ENCODE data around the gene METTL9.
"Not testable (repeated sequence)": the region's sequence is repeated elsewhere in the genome, so short reads cannot be mapped to it uniquely, and the experiment has no call there.

The METTL9 gene

DNA sequence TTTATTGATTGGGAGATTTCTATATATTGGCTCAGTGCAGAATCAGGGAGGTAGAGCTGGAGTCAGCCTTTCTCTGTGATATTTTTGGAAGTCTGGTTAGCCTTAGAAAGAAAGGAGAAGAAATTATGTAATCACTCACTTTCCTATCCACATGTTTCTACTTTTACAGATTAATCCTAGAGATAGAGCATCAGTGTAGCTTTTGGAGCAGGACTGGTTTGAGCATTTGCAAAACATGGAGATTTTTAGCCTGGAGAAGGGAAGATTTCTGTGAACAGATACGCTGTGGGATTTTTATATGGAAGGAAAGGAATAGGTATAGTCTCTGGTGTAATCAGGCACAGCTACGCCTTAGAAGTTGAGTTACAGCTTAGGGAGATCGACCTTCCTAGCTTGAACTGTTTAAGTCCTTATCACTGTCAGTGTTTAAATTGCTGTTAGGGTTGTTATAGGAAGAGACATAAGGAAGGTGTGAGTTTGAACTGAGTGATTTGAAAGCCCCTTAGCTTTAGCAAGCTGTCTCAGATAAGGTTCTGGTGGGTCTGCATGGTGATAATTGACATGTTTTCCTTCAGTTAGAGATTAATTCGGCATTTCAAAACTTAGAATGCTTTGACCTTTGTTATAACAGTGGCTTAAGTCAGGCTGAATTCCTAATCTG is 20.5 kb downstream of the METTL9 start:
- H3K9me3 ChIP-seq (ENCODE audit: control insufficient read depth, low read length), result no peaks in the 10 kb centered on the region
- H3K27me3 ChIP-seq (ENCODE audit: control insufficient read depth, insufficient read depth, low read length, poor library complexity, severe bottlenecking), result no peaks in the 10 kb centered on the region
- no peak overlapping the region for H3K4me3 ChIP-seq (ENCODE audit: insufficient read depth, low read depth, low read length)
- H3K4me1 ChIP-seq (ENCODE audit: control insufficient read depth, insufficient read depth, low read length), result no peaks in the 10 kb centered on the region
- H3K36me3 ChIP-seq (ENCODE audit: control insufficient read depth, insufficient read depth, low read length), result peaks cover 6% of the 10 kb centered on the region
- 94 to 96% methylated on average over 4 of the region's 4 CpGs for WGBS, 2 experiments
- peak overlapping the region; percentile 6 for H3K27ac ChIP-seq (ENCODE audit: insufficient read depth, low read depth, low read length, poor library complexity, severe bottlenecking)

- no peaks in the 10 kb centered on the region for H3K9me3 ChIP-seq (ENCODE audit: control insufficient read depth, low read length)
- H3K27me3 ChIP-seq (ENCODE audit: control insufficient read depth, insufficient read depth, low read length, poor library complexity, severe bottlenecking), result no peaks in the 10 kb centered on the region
- H3K27ac ChIP-seq (ENCODE audit: insufficient read depth, low read depth, low read length, poor library complexity, severe bottlenecking), result no peak overlapping the region
- no peak overlapping the region for H3K4me3 ChIP-seq (ENCODE audit: insufficient read depth, low read depth, low read length)
- peaks cover 13% of the 10 kb centered on the region for H3K36me3 ChIP-seq (ENCODE audit: control insufficient read depth, insufficient read depth, low read length)
- no peaks in the 10 kb centered on the region for H3K4me1 ChIP-seq (ENCODE audit: control insufficient read depth, insufficient read depth, low read length)
These were observed 21.2 kb downstream of the METTL9 start for GRCh38 chr16:21620592-21620991.

DNA sequence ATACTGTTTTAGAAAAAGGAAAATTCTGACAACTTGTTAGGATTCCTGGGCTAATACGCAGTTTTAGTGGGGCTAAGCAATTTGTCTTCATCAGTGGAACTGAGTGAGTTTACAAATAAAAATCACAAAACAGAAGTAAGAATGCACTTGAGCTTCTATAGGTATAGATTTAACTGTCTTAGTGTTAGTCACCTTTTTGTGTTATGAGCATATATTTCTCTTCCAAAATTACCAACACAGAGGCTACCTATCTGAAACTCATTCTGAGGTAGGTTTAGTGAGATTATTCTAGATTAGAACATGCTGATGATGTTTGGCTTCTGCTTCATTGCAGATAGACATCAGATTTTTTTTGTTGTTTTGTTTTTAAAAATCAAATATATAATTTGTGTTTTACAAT is 23.2 kb downstream of the METTL9 start:
- 100% methylated on average over 1 of the region's 1 CpG for WGBS, 2 experiments
- H3K27me3 ChIP-seq (ENCODE audit: control insufficient read depth, insufficient read depth, low read length, poor library complexity, severe bottlenecking), result no peaks in the 10 kb centered on the region

DNA sequence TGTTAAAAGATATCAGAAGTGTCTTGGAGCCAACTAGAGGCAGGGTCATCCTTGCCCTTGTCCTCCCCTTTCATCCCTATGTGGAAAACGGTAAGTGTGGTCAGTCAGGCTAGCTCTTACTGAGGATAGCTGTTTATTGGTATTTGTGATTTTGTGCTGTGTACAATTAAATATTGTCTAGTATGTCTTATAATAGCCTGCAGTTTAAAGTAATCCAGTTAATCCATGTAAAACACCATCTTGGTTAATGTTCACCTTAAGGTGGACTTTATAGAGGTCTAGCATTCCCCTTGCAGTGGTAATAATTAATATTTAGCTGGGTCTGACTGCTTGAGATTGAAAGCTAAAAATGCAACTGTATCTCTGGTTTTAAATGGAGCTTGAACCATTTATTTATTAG is 25.6 kb downstream of the METTL9 start:
- Histone ChIP-seq H3K27ac (ENCODE audit: insufficient read depth, low read depth, low read length, poor library complexity, severe bottlenecking) (no peak overlapping the region), H3K4me3 (ENCODE audit: insufficient read depth, low read depth, low read length) (no peak overlapping the region), H3K36me3 (ENCODE audit: control insufficient read depth, insufficient read depth, low read length) (peaks cover 38% of the 10 kb centered on the region), H3K9me3 (ENCODE audit: control insufficient read depth, low read length) (no peaks in the 10 kb centered on the region), H3K27me3 (ENCODE audit: control insufficient read depth, insufficient read depth, low read length, poor library complexity, severe bottlenecking) (no peaks in the 10 kb centered on the region), H3K4me1 (ENCODE audit: control insufficient read depth, insufficient read depth, low read length) (no peaks in the 10 kb centered on the region)
- WGBS, 2 experiments, result 90% methylated on average over 1 of the region's 1 CpG

More for the DNA sequence above, 23.2 kb downstream of the METTL9 start:
- Histone ChIP-seq H3K4me1 (ENCODE audit: control insufficient read depth, insufficient read depth, low read length) (no peaks in the 10 kb centered on the region), H3K4me3 (ENCODE audit: insufficient read depth, low read depth, low read length) (no peak overlapping the region), H3K27ac (ENCODE audit: insufficient read depth, low read depth, low read length, poor library complexity, severe bottlenecking) (no peak overlapping the region), H3K9me3 (ENCODE audit: control insufficient read depth, low read length) (no peaks in the 10 kb centered on the region), H3K36me3 (ENCODE audit: control insufficient read depth, insufficient read depth, low read length) (peaks cover 20% of the 10 kb centered on the region)

DNA sequence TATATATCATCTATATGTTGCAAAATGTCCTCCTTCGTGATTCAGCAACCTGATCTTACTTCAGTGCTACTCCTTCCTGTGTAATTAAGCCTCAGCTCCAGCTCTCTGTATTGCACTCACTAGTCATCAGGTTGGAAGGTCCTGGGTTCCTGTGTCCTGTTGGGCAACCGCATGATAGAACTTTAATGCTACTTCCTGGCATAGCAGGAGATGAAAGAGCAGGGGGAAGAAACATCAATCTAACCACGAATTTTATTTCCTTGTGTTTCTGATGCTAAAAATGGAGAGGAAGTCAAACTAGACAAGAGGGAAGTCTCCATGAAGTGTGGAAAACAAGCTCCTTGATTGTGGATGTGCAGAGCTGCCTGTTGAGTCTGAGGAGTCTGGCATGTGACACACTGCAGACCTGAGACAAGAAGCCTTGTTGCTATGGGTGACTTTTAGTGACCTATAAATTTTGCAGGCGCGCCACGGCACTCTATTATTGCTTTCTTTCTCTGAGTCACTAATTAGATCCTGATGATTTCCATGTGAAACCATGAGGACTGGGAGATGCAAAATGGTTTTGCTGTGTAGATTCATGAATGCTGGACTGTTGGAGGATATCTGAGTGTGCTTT is 27.4 kb downstream of the METTL9 start:
- peaks cover 38% of the 10 kb centered on the region for H3K36me3 ChIP-seq (ENCODE audit: control insufficient read depth, insufficient read depth, low read length)

DNA sequence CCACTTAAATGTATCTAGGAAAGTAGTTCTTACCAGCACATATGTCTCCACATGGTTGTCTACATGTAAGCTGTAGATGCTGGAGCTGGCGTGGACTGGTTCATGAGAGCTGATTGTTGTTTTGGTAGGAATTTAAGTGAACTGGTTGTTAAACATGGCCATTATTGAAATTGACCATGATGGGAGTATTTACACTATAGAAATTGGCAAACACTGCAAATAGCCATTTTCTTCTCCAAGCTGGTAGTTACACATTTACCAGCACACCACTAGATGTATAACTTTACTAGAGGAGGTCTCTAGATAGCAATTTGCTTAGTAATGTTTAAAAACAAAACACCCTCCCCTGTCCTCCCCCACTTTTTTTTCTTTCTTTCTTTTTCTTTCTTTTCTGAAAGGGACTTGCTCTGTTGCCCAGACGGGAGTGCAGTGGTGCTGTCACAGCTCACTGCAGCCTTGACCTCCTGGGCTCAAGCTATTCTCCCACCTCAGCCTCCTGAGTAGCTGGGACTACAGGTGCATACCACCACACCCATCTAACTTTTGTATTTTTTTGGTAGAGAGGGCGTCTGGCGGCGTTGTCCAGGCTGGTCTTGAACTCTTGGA is 28.8 kb downstream of the METTL9 start:
- Histone ChIP-seq H3K4me1 (ENCODE audit: control insufficient read depth, insufficient read depth, low read length) (no peaks in the 10 kb centered on the region), H3K27ac (ENCODE audit: insufficient read depth, low read depth, low read length, poor library complexity, severe bottlenecking) (no peak overlapping the region), H3K4me3 (ENCODE audit: insufficient read depth, low read depth, low read length) (no peak overlapping the region), H3K9me3 (ENCODE audit: control insufficient read depth, low read length) (no peaks in the 10 kb centered on the region), H3K27me3 (ENCODE audit: control insufficient read depth, insufficient read depth, low read length, poor library complexity, severe bottlenecking) (no peaks in the 10 kb centered on the region), H3K36me3 (ENCODE audit: control insufficient read depth, insufficient read depth, low read length) (peaks cover 35% of the 10 kb centered on the region)
- WGBS, 2 experiments, result 81 to 95% methylated on average over 5 of the region's 5 CpGs

More for the DNA sequence above, 27.4 kb downstream of the METTL9 start:
- H3K27me3 ChIP-seq (ENCODE audit: control insufficient read depth, insufficient read depth, low read length, poor library complexity, severe bottlenecking), result no peaks in the 10 kb centered on the region
- no peaks in the 10 kb centered on the region for H3K4me1 ChIP-seq (ENCODE audit: control insufficient read depth, insufficient read depth, low read length)
- H3K9me3 ChIP-seq (ENCODE audit: control insufficient read depth, low read length), result no peaks in the 10 kb centered on the region
- WGBS, 2 experiments, result 96 to 97% methylated on average over 6 of the region's 6 CpGs
- H3K4me3 ChIP-seq (ENCODE audit: insufficient read depth, low read depth, low read length), result no peak overlapping the region
- H3K27ac ChIP-seq (ENCODE audit: insufficient read depth, low read depth, low read length, poor library complexity, severe bottlenecking), result no peak overlapping the region

GRCh38 chr16:21628772-21629171 is 29.4 kb downstream of the METTL9 start:
- Histone ChIP-seq H3K9me3 (ENCODE audit: control insufficient read depth, low read length) (no peaks in the 10 kb centered on the region), H3K27me3 (ENCODE audit: control insufficient read depth, insufficient read depth, low read length, poor library complexity, severe bottlenecking) (no peaks in the 10 kb centered on the region), H3K27ac (ENCODE audit: insufficient read depth, low read depth, low read length, poor library complexity, severe bottlenecking) (no peak overlapping the region), H3K4me1 (ENCODE audit: control insufficient read depth, insufficient read depth, low read length) (no peaks in the 10 kb centered on the region), H3K36me3 (ENCODE audit: control insufficient read depth, insufficient read depth, low read length) (peaks cover 32% of the 10 kb centered on the region), H3K4me3 (ENCODE audit: insufficient read depth, low read depth, low read length) (no peak overlapping the region)
- WGBS, 2 experiments, result 88 to 96% methylated on average over 5 of the region's 5 CpGs

- H3K9me3 ChIP-seq (ENCODE audit: control insufficient read depth, low read length); H3K4me1 ChIP-seq (ENCODE audit: control insufficient read depth, insufficient read depth, low read length); H3K4me3 ChIP-seq (ENCODE audit: insufficient read depth, low read depth, low read length); H3K27ac ChIP-seq (ENCODE audit: insufficient read depth, low read depth, low read length, poor library complexity, severe bottlenecking); H3K27me3 ChIP-seq (ENCODE audit: control insufficient read depth, insufficient read depth, low read length, poor library complexity, severe bottlenecking): not testable (repeated sequence)
- H3K36me3 ChIP-seq (ENCODE audit: control insufficient read depth, insufficient read depth, low read length), result peaks cover 32% of the 10 kb centered on the region
- WGBS, 2 experiments, result 95 to 97% methylated on average over 37 of the region's 37 CpGs
These were observed 30.5 kb downstream of the METTL9 start for GRCh38 chr16:21629616-21630539.

- peaks cover 25% of the 10 kb centered on the region for H3K36me3 ChIP-seq (ENCODE audit: control insufficient read depth, insufficient read depth, low read length)
- H3K27ac ChIP-seq (ENCODE audit: insufficient read depth, low read depth, low read length, poor library complexity, severe bottlenecking); H3K9me3 ChIP-seq (ENCODE audit: control insufficient read depth, low read length); H3K27me3 ChIP-seq (ENCODE audit: control insufficient read depth, insufficient read depth, low read length, poor library complexity, severe bottlenecking); H3K4me1 ChIP-seq (ENCODE audit: control insufficient read depth, insufficient read depth, low read length); H3K4me3 ChIP-seq (ENCODE audit: insufficient read depth, low read depth, low read length): not testable (repeated sequence)
- WGBS, 2 experiments, result 95 to 96% methylated on average over 5 of the region's 6 CpGs
These were observed 31.5 kb downstream of the METTL9 start for GRCh38 chr16:21630866-21631265.

- WGBS, 2 experiments, result 96 to 97% methylated on average over 8 of the region's 8 CpGs
- not testable (repeated sequence) for H3K9me3 ChIP-seq (ENCODE audit: control insufficient read depth, low read length); H3K27me3 ChIP-seq (ENCODE audit: control insufficient read depth, insufficient read depth, low read length, poor library complexity, severe bottlenecking); H3K4me3 ChIP-seq (ENCODE audit: insufficient read depth, low read depth, low read length); H3K27ac ChIP-seq (ENCODE audit: insufficient read depth, low read depth, low read length, poor library complexity, severe bottlenecking); H3K4me1 ChIP-seq (ENCODE audit: control insufficient read depth, insufficient read depth, low read length)
- H3K36me3 ChIP-seq (ENCODE audit: control insufficient read depth, insufficient read depth, low read length), result peaks cover 25% of the 10 kb centered on the region
These were observed 32.0 kb downstream of the METTL9 start for GRCh38 chr16:21631376-21631775.
